Prostate gland (tissue), 2 donors: Measurements from ENCODE around the gene BTBD3. TPM values are rescaled to one million over a fixed set of nuclear protein-coding genes. Genes with fewer than 3 reads are reported as not detected.
A peak's percentile ranks its signal among the peaks of the same experiment; 100 is the strongest.

Source experiments
- DNase-seq: peaks from one replicate; pipeline ENCODE4 v3.0.0-alpha.2; 2019; ENCODE audit warnings: low spot score
- H3K27ac ChIP-seq, 2 donors: fragments of 200-600 bp; sonication (generic); 2 replicates each; pipeline ENCODE4 v1.5.1; 2017 to 2019
- H3K27me3 ChIP-seq: fragments of 200-600 bp; sonication (generic); replicated peaks from 2 replicates; pipeline ENCODE4 v1.5.1; 2019; ENCODE audit not compliant: insufficient read depth
- H3K36me3 ChIP-seq, 2 donors: fragments of 200-600 bp; sonication (generic); 1 replicate in 1 of 2; 2 replicates in 1 of 2; pipeline versions ENCODE4 v1.5.1 to v1.8.1; 2017 to 2019
- H3K4me1 ChIP-seq: fragments of 200-600 bp; sonication (generic); replicated peaks from 2 replicates; pipeline ENCODE4 v1.5.1; 2019
- H3K4me3 ChIP-seq, 2 donors: fragments of 200-600 bp; sonication (generic); 2 replicates each; pipeline ENCODE4 v1.5.1; 2017 to 2019
- H3K9me3 ChIP-seq: fragments of 200-600 bp; sonication (generic); 2 replicates; pipeline ENCODE4 v1.5.1; 2017
- POLR2A ChIP-seq: fragments of 450-650 bp; IDR thresholded peaks from one replicate; pipeline ENCODE4 v1.6.1; 2016; ENCODE audit warnings: antibody characterized with exemption, mild to moderate bottlenecking
- POLR2AphosphoS5 ChIP-seq: sonication (generic); formaldehyde crosslinking; IDR thresholded peaks from one replicate; pipeline ENCODE4 v1.6.1; 2017; ENCODE audit warnings: antibody characterized with exemption
- WGBS: methylation state at CpG from one replicate; pipeline ENCODE4 v1.1.5; 2018; 5-methylcytosine and 5-hydroxymethylcytosine counted together
- intact Hi-C: fragments of 100-400 bp; cut with DNase I; formaldehyde crosslinking; loops from one replicate; pipeline ENCODE4 v1.14.2; 2022
- total RNA-seq, 2 donors: library from RNA; depleted of rRNA; stranded (reverse); fragments of >200 nt; gene quantifications; one replicate each; pipeline ENCODE4 v1.1.0, GENCODE V29; 2016
- TF ChIP-seq, protein P1 (sequence below), 4 experiments: fragments of 200-600 bp in 2 of 4; fragments of 450-650 bp in 2 of 4; sonication (generic) in 2 of 4; IDR thresholded peaks; 1 replicate in 3 of 4; 2 replicates in 1 of 4; pipeline ENCODE4 v1.5.1; 2016 to 2019; ENCODE audit warnings: antibody characterized with exemption in 4 of 4, mild to moderate bottlenecking in 2 of 4, moderate library complexity in 2 of 4

Gene BTBD3
- total RNA-seq, 2 donors from 2014 or later, result 36.2 to 84.9 TPM

DNA sequence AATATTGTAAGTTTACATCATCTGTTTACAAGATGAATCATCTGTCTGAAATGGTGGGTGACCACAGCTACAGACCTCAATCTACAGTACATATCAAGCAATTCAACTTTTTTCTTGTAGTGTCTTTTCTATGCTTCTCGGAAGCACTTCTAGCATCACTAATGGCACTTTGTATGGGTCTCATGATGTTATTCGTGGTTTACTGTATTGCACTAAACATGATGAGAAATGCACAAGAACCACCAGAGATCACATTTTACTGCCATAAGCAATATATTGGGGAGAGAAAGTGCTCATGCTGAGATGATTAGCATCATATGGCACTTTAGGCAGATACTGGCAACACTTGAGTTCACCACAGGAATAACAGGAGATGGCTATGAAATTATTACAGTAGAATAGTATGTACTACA lies 15.4 kb upstream of the BTBD3 start:
- no peaks in the 10 kb centered on the region for H3K9me3 ChIP-seq
- H3K27me3 ChIP-seq, result no peaks in the 10 kb centered on the region
- 93% methylated on average over 2 of the region's 2 CpGs for WGBS
- H3K36me3 ChIP-seq, result no peaks in the 10 kb centered on the region
- TF ChIP-seq POLR2A, result no peak
- TF ChIP-seq, protein P1, sequence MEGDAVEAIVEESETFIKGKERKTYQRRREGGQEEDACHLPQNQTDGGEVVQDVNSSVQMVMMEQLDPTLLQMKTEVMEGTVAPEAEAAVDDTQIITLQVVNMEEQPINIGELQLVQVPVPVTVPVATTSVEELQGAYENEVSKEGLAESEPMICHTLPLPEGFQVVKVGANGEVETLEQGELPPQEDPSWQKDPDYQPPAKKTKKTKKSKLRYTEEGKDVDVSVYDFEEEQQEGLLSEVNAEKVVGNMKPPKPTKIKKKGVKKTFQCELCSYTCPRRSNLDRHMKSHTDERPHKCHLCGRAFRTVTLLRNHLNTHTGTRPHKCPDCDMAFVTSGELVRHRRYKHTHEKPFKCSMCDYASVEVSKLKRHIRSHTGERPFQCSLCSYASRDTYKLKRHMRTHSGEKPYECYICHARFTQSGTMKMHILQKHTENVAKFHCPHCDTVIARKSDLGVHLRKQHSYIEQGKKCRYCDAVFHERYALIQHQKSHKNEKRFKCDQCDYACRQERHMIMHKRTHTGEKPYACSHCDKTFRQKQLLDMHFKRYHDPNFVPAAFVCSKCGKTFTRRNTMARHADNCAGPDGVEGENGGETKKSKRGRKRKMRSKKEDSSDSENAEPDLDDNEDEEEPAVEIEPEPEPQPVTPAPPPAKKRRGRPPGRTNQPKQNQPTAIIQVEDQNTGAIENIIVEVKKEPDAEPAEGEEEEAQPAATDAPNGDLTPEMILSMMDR (IDR thresholded peaks at IDR 0.05), result no peak
- no peak for TF ChIP-seq POLR2AphosphoS5
- peaks cover 8% of the 10 kb centered on the region for H3K4me1 ChIP-seq
- no peak overlapping the region for H3K4me3 ChIP-seq
- intact Hi-C loops, result no loop called here
- no peak overlapping the region for H3K27ac ChIP-seq
- DNase-seq, result no peak

DNA sequence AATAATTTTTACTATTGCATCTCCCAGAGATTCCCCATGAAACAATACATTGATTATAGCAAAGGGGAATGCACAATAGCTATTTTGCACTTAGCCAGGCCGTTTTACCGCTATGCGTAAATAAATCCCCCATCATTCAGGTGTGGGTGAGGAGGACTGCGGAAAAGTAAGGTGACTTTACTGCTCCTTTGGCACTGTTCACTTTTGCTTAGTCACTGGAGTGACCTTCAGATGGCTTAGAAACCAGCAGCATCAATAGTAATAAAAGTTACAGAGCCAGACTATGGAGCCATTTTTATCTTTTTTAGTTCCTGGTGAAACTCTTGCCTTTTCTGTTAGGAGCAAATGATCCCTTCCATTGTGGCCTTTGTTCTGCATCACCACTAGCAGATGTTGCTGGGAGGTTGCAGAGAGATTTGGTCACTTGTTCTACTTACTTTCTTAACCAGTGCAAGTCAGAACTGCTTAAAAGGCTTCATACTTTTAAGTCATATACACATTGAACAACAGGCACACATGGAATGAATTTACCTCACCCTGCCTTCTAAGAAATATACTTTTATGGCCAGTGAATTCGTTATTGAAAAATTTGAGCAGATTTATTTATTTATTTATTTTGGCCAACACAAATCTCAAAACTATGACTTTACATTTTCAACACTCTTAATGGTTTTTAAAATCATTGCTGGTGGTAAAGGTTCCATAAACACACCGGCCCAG lies 12.1 kb upstream of the BTBD3 start:
- H3K27me3 ChIP-seq, result no peaks in the 10 kb centered on the region
- no peak for TF ChIP-seq POLR2AphosphoS5
- TF ChIP-seq POLR2A, result no peak
- TF ChIP-seq, protein P1 (IDR thresholded peaks at IDR 0.05), result no peak
- H3K27ac ChIP-seq, result peak overlapping the region in 1 of 2 donors; percentile 39
- no peaks in the 10 kb centered on the region for H3K9me3 ChIP-seq
- no peaks in the 10 kb centered on the region for H3K36me3 ChIP-seq
- peaks cover 13% of the 10 kb centered on the region for H3K4me1 ChIP-seq
- H3K4me3 ChIP-seq, result no peak overlapping the region
- 82% methylated on average over 6 of the region's 6 CpGs for WGBS
- intact Hi-C loops, result no loop called here
- no peak for DNase-seq

DNA sequence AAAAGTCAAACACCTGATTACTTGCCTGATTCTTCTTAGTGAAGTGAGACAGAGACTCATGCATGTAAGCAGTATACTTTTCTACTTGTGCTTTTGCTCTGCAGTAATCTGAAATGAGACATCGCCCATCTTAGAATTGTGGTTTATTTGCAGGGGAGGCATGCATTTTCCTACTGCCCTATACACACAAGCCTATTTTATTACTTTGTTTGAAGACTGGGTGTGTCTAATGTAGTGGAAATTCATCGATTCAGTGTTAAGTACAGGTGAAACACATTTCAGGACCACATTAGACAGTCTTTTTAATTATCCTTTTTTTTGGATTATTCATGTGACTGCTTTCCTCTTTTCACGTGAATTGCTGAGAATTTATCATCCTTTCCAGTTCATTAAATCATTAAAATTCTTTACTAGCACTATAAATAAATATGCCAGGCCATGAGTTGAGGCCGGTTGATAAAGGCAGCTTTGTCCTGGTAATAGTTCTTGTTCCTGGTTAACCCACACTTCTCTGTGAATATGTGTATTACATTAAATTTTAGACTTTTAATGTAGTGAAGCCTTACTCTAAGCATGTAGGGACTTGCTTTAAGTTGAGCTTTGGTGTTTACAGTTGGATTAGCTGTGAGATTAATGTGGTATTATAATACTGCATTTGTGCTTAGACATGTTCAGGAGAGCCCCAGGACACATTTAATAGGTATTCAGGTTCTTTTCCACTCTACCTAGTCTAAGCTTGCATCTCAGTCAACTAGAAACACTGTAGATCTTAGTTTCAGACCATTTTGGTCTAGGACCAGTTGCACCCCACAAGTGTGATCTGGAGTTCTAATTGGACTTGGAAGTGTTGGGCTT lies 10.8 kb upstream of the BTBD3 start:
- no peaks in the 10 kb centered on the region for H3K36me3 ChIP-seq
- no peak for DNase-seq
- no peaks in the 10 kb centered on the region for H3K9me3 ChIP-seq
- no peak overlapping the region for H3K4me3 ChIP-seq
- no peaks in the 10 kb centered on the region for H3K27me3 ChIP-seq
- TF ChIP-seq POLR2A (no peak), POLR2AphosphoS5 (peak; percentile 79)
- peaks cover 13% of the 10 kb centered on the region for H3K4me1 ChIP-seq
- H3K27ac ChIP-seq, result peak overlapping the region; percentile 28 to 39
- WGBS, result 36% methylated on average over 4 of the region's 4 CpGs
- intact Hi-C loops, result no loop called here

DNA sequence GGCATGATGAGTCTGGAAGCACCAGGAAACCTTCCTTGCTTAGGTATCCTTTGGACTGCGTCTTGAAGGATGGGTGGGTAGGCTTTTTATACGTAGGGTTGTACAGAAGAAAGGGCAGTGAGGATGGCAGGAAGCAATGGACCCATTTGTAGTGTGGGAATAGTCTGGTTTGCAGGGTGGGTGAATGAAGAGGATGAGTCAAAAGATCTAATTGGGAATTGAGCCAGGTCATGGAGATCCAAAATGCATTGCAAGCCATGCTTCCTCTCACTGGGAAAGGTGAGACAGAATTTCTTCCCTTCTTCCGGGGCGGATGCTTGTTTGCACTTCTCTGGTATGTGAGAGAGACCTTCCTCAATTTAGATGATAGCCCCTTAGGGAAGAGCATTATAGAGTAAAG lies 10.1 kb upstream of the BTBD3 start:
- Histone ChIP-seq H3K4me3 (no peak overlapping the region), H3K27me3 (no peaks in the 10 kb centered on the region), H3K4me1 (peaks cover 16% of the 10 kb centered on the region), H3K9me3 (no peaks in the 10 kb centered on the region), H3K27ac (peak overlapping the region in 1 of 2 donors; percentile 39), H3K36me3 (no peaks in the 10 kb centered on the region)
- 74% methylated on average over 4 of the region's 4 CpGs for WGBS
- intact Hi-C loops, result no loop called here
- TF ChIP-seq, protein P1 (IDR thresholded peaks at IDR 0.05), result no peak
- no peak for TF ChIP-seq POLR2AphosphoS5
- no peak for TF ChIP-seq POLR2A
- DNase-seq, result no peak

DNA sequence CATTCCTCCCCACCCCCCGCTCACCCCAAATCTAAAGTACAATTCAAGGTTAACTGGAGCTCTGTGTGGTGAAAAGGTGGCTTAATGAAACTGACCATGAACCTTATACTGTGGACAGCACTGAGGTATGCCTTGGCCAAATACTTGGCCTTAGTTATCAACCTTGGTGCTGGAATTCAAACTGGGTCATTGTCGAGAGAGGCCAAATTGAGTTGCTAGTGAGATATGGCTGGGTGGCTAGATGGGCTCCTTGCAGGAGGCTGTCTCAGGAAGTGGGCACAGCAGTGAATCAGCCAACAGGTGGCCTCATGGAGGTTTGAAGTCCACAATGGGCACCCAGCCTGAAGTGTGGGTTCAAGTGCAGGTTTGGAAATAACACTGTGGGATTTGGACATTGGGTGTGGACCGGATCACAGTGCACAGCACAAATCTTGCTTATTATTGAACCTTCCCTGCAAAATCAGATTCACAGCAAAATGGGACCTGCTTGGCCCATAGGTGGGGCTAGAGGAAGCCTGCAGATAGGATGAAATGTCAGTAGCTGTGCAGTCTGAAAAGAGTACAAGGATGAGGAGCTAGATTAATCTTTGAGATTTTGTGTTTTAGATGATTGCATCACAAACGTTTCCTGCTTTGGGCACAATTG lies 5.6 kb upstream of the BTBD3 start:
- intact Hi-C loops, result no loop called here
- peaks cover 12% of the 10 kb centered on the region for H3K4me1 ChIP-seq
- DNase-seq, result no peak
- no peaks in the 10 kb centered on the region for H3K9me3 ChIP-seq
- H3K36me3 ChIP-seq, result no peaks in the 10 kb centered on the region
- no peaks in the 10 kb centered on the region for H3K27me3 ChIP-seq
- TF ChIP-seq, protein P1 (IDR thresholded peaks at IDR 0.05), result no peak
- TF ChIP-seq POLR2A (no peak), POLR2AphosphoS5 (no peak)
- H3K4me3 ChIP-seq, result no peak overlapping the region
- 73% methylated on average over 4 of the region's 4 CpGs for WGBS
- no peak overlapping the region for H3K27ac ChIP-seq
